GM12872 (cell line): ENCODE measurements around the gene CABP4.

Experiments
- CTCF ChIP-seq: IDR thresholded peaks from 3 replicates; pipeline ENCODE4 v1.5.1; 2011; ENCODE audit warnings: low read depth, mild to moderate bottlenecking, low read length, moderate library complexity; ENCODE audit not compliant: insufficient read depth

CABP4 gene

DNA sequence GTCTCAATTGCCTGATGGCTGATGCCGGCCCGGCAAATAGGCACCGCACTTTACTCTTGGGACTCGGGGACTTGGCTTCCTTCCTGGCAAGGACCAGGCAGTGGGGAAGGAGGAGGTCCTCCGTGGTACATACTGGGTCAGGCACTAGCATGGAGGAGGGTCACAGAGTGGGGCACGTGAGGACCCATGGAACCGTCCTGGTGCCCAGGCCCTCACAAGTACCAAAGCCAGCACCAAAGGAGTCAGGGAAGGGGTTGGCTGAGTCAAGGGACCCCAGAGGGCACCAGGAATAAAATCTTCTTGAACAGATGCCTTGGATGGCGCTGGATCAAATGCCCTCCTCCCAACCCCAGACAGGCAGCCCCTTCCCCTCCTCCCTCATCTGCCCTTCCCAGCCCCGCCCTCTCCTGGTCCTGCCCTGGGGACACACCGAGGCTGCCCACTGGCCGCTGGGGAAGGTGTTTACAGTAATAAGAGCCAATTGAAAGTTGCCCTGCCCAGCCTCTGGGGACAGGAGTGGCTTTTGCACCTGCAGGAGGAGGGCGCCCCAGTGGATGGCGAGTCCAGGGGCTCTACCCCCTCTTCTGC lies 45.3 kb upstream of the CABP4 start:
- 0 out of 3 replicates have a peak, but pooled peaks have one; percentile 11 for TF ChIP-seq CTCF

DNA sequence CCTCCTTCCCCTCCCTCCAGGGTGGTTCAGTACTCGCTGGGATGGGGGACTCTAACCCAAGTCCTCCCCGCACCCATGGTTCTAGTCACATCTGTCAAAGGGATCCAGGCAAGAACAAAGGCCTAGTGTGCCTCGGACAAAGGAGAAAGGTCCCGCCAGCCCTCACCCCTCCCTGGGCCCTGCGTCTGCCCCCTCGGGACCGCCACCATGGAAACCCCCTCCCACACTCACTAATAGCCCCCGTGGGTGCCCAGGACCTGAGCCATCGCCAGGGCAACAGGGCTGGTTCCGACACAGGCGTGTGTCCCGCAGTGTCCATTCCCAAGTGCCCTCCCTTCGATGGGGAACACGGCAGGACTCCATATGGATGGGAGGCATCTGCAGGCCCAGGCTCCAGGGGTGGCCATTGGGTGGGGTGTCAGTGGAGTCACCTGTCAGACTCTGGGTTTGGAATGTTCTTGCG lies 44.8 kb upstream of the CABP4 start:
- no peak for TF ChIP-seq CTCF

GRCh38 chr11:67410984-67411784 lies 44.0 kb upstream of the CABP4 start:
- TF ChIP-seq CTCF, result no peak

DNA sequence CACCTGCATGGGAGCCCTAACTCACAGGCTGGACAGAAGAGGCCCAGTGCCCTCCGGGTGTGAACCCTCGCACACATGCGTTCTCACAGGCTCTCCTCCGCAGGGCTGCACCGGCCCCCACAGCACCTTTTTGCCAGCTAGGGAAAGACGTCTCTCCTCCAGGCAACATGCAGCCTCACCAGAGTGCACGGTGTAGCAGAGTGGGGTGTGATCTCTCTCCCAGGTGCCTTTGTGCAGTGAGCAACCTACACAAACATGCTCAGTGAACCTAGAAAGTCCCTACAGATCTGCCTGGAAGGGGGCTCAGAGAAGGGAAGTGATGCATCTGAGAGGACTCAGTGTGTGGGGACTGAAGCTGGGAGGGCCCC lies 43.4 kb upstream of the CABP4 start:
- TF ChIP-seq CTCF, result no peak

GRCh38 chr11:67412495-67413179 lies 42.5 kb upstream of the CABP4 start:
- TF ChIP-seq CTCF, result no peak

GRCh38 chr11:67413266-67413849 lies 41.8 kb upstream of the CABP4 start:
- no peak for TF ChIP-seq CTCF
